Peyer's patch (tissue), 4 donors: ENCODE data around the gene LEAP2. TPM values are rescaled to one million over a fixed set of nuclear protein-coding genes. Genes with fewer than 3 reads are reported as not detected.

ENCODE experiments used
- DNase-seq, 3 donors: peaks; one replicate each; pipeline ENCODE4 v3.0.0-alpha.2; 2017 to 2019
- H3K27ac ChIP-seq, 4 donors: fragments of 200-600 bp; sonication (generic); one replicate each; pipeline ENCODE4 v1.5.1; 2016 to 2019
- H3K27me3 ChIP-seq, 2 donors: fragments of 200-600 bp; sonication (generic); one replicate each; pipeline ENCODE4 v1.5.1; 2019
- H3K36me3 ChIP-seq, 3 donors: fragments of 200-600 bp; sonication (generic); one replicate each; pipeline ENCODE4 v1.5.1; 2016 to 2019
- H3K4me1 ChIP-seq, 4 donors: fragments of 200-600 bp; sonication (generic); one replicate each; pipeline ENCODE4 v1.5.1; 2016 to 2019
- H3K4me3 ChIP-seq, 4 donors: fragments of 200-600 bp; sonication (generic); 1 replicate in 3 of 4; 2 replicates in 1 of 4; pipeline ENCODE4 v1.5.1; 2016 to 2019; ENCODE audit warnings: mild to moderate bottlenecking in 1 of 4
- H3K9me3 ChIP-seq, 4 donors: fragments of 200-600 bp; sonication (generic); one replicate each; pipeline ENCODE4 v1.5.1; 2016 to 2019; ENCODE audit warnings: mild to moderate bottlenecking in 1 of 4
- CTCF ChIP-seq, 6 experiments: fragments of 450-650 bp in 4 of 6; fragments of 200-600 bp in 2 of 6; sonication (generic) in 1 of 6; IDR thresholded peaks; one replicate each; pipeline ENCODE4 v1.5.1; 2017 to 2019; ENCODE audit warnings: antibody characterized with exemption in 6 of 6, mild to moderate bottlenecking in 3 of 6, moderate library complexity in 1 of 6
- POLR2A ChIP-seq, 2 donors: fragments of 450-650 bp; IDR thresholded peaks; one replicate each; pipeline ENCODE4 v1.5.1; 2017; ENCODE audit warnings: antibody characterized with exemption in 2 of 2, mild to moderate bottlenecking in 2 of 2, moderate library complexity in 2 of 2
- total RNA-seq, 4 donors: library from RNA; depleted of rRNA; stranded (reverse); fragments of >200 nt; gene quantifications; one replicate each; pipeline ENCODE4 v1.1.0, GENCODE V29; 2016

The LEAP2 gene
- total RNA-seq, 4 donors from 2014 or later, result 7.2 to 29.9 (median 20.1) TPM; not detected in 1

- no peak for TF ChIP-seq POLR2A (IDR thresholded peaks at IDR 0.05)
- no peak for TF ChIP-seq CTCF (IDR thresholded peaks at IDR 0.05)
- peak overlapping the region; percentile 62 to 90 (median 86) for H3K4me3 ChIP-seq
- H3K4me1 ChIP-seq, result peaks cover 0 to 15% (median 7%) of the 10 kb centered on the region in 4 donors
- peak overlapping the region; percentile 91 to 96 (median 95) for H3K27ac ChIP-seq
- no peaks in the 10 kb centered on the region for H3K9me3 ChIP-seq
- H3K27me3 ChIP-seq, result no peaks in the 10 kb centered on the region
- DNase-seq, result no peak
- H3K36me3 ChIP-seq, result peaks cover 0 to 33% (median 0%) of the 10 kb centered on the region in 3 donors
Measured at GRCh38 chr5:132867046-132867451, 6.4 kb upstream of the LEAP2 start.

GRCh38 chr5:132868754-132869153 lies 4.7 kb upstream of the LEAP2 start:
- Histone ChIP-seq H3K4me3 (no peak overlapping the region), H3K27ac (no peak overlapping the region), H3K36me3 (peaks cover 0 to 33% (median 0%) of the 10 kb centered on the region in 3 donors), H3K4me1 (peaks cover 0 to 24% (median 8%) of the 10 kb centered on the region in 4 donors), H3K9me3 (no peaks in the 10 kb centered on the region), H3K27me3 (no peaks in the 10 kb centered on the region)
- TF ChIP-seq CTCF (IDR thresholded peaks at IDR 0.05), result no peak
- TF ChIP-seq POLR2A (IDR thresholded peaks at IDR 0.05), result no peak
- no peak for DNase-seq

- DNase-seq, result no peak
- peaks cover 0 to 24% (median 6%) of the 10 kb centered on the region in 4 donors for H3K4me1 ChIP-seq
- H3K9me3 ChIP-seq, result no peaks in the 10 kb centered on the region
- H3K27ac ChIP-seq, result no peak overlapping the region
- H3K36me3 ChIP-seq, result peaks cover 0 to 40% (median 0%) of the 10 kb centered on the region in 3 donors
- H3K4me3 ChIP-seq, result no peak overlapping the region
- TF ChIP-seq POLR2A (IDR thresholded peaks at IDR 0.05) (no peak), CTCF (IDR thresholded peaks at IDR 0.05) (no peak)
- H3K27me3 ChIP-seq, result no peaks in the 10 kb centered on the region
Measured at GRCh38 chr5:132870801-132871200, 2.7 kb upstream of the LEAP2 start.

- TF ChIP-seq POLR2A (IDR thresholded peaks at IDR 0.05), result no peak
- no peak for TF ChIP-seq CTCF (IDR thresholded peaks at IDR 0.05)
- H3K4me3 ChIP-seq, result no peak overlapping the region
- H3K36me3 ChIP-seq, result peaks cover 0 to 44% (median 0%) of the 10 kb centered on the region in 3 donors
- H3K4me1 ChIP-seq, result peaks cover 0 to 24% (median 4%) of the 10 kb centered on the region in 4 donors
- no peaks in the 10 kb centered on the region for H3K27me3 ChIP-seq
- no peaks in the 10 kb centered on the region for H3K9me3 ChIP-seq
- H3K27ac ChIP-seq, result peak overlapping the region in 2 of 4 donors; percentile 77 to 86
- DNase-seq, result no peak
Measured at GRCh38 chr5:132871459-132872284, 1.8 kb upstream of the LEAP2 start.

- TF ChIP-seq CTCF (IDR thresholded peaks at IDR 0.05), result no peak
- DNase-seq, result no peak
- no peaks in the 10 kb centered on the region for H3K27me3 ChIP-seq
- peak overlapping the region in 3 of 4 donors; percentile 3 to 86 (median 77) for H3K27ac ChIP-seq
- peaks cover 0 to 53% (median 0%) of the 10 kb centered on the region in 3 donors for H3K36me3 ChIP-seq
- H3K4me1 ChIP-seq, result peaks cover 0 to 19% (median 2%) of the 10 kb centered on the region in 4 donors
- H3K9me3 ChIP-seq, result no peaks in the 10 kb centered on the region
- H3K4me3 ChIP-seq, result no peak overlapping the region
Measured at GRCh38 chr5:132872788-132873118, 715 bp upstream of the LEAP2 start.
